Transverse colon (tissue), 3 donors: ENCODE measurements around the gene ZNF804A.

Source experiments
- POLR2A ChIP-seq: fragments of 450-650 bp; IDR thresholded peaks from one replicate; pipeline ENCODE4 v1.6.1; 2016; ENCODE audit warnings: antibody characterized with exemption, mild to moderate bottlenecking, moderate library complexity
- TF ChIP-seq, protein P1 (sequence below), 5 experiments: fragments of 200-600 bp in 3 of 5; fragments of 450-650 bp in 2 of 5; sonication (generic) in 3 of 5; IDR thresholded peaks; 1 replicate in 2 of 5; 2 replicates in 3 of 5; pipeline ENCODE4 v1.5.1; 2016 to 2017; ENCODE audit warnings: antibody characterized with exemption in 5 of 5, inconsistent platforms in 3 of 5, mild to moderate bottlenecking in 2 of 5, moderate library complexity in 1 of 5

DNA sequence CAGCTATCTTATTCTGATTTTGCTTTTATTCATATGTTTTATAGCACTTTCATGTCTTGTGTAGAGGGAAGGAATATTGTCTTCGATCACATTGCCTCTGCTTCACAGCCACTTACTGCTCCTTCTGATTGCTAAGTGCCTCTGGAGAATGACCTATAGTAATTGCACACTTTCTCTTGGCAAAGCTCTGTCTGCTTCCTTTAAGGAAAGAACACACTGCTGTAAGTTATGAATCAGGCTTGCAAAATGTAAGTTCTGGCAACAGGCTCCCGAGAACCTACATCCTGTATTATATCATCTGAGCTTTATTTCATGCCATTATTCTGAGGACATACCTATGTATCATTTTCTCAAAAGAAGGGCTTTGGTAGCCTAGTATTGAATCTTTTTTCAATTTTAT lies 170.7 kb downstream of the ZNF804A start:
- TF ChIP-seq, protein P1, sequence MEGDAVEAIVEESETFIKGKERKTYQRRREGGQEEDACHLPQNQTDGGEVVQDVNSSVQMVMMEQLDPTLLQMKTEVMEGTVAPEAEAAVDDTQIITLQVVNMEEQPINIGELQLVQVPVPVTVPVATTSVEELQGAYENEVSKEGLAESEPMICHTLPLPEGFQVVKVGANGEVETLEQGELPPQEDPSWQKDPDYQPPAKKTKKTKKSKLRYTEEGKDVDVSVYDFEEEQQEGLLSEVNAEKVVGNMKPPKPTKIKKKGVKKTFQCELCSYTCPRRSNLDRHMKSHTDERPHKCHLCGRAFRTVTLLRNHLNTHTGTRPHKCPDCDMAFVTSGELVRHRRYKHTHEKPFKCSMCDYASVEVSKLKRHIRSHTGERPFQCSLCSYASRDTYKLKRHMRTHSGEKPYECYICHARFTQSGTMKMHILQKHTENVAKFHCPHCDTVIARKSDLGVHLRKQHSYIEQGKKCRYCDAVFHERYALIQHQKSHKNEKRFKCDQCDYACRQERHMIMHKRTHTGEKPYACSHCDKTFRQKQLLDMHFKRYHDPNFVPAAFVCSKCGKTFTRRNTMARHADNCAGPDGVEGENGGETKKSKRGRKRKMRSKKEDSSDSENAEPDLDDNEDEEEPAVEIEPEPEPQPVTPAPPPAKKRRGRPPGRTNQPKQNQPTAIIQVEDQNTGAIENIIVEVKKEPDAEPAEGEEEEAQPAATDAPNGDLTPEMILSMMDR (IDR thresholded peaks at IDR 0.05) = no peak
- TF ChIP-seq POLR2A = no peak
